HepG2 (cell line): ENCODE data around the gene DNAJB2. TPM values are rescaled to one million over a fixed set of nuclear protein-coding genes. Genes with fewer than 3 reads are reported as not detected.

Source experiments
- ATM ChIP-seq: fragments of 450-650 bp; IDR thresholded peaks from 2 replicates; pipeline ENCODE4 v1.7.1; 2017; ENCODE audit warnings: mild to moderate bottlenecking, borderline replicate concordance
- CHD2 ChIP-seq: IDR thresholded peaks from 2 replicates; pipeline ENCODE4 v1.6.1; 2011; ENCODE audit warnings: low read depth, low read length, improper control_type of control experiment
- DMTF1 ChIP-seq: sonication (generic); formaldehyde crosslinking; IDR thresholded peaks from 2 replicates; pipeline ENCODE4 v1.4.0; 2020; ENCODE audit warnings: mild to moderate bottlenecking, missing genetic modification reagents
- DPF2 ChIP-seq: sonication (generic); formaldehyde crosslinking; IDR thresholded peaks from 2 replicates; pipeline ENCODE4 v1.4.0; 2020; ENCODE audit warnings: mild to moderate bottlenecking, low read depth, missing genetic modification reagents, borderline replicate concordance
- E2F1 ChIP-seq: sonication (generic); formaldehyde crosslinking; IDR thresholded peaks from 2 replicates; pipeline ENCODE4 v1.5.0; 2020; ENCODE audit warnings: missing genetic modification reagents
- GMEB1 ChIP-seq: sonication (generic); formaldehyde crosslinking; IDR thresholded peaks from 2 replicates; pipeline ENCODE4 v1.5.1; 2020; ENCODE audit warnings: missing genetic modification reagents, mild to moderate bottlenecking, borderline replicate concordance
- HCFC1 ChIP-seq: fragments of 150-350 bp; IDR thresholded peaks from 2 replicates; pipeline ENCODE4 v1.6.1; 2014; ENCODE audit warnings: low read depth, low read length
- HOXA5 ChIP-seq: sonication (generic); formaldehyde crosslinking; IDR thresholded peaks from 2 replicates; pipeline ENCODE4 v1.4.0; 2020; ENCODE audit warnings: missing genetic modification reagents
- LCORL ChIP-seq, 2 experiments: fragments of 450-650 bp in 1 of 2; sonication (generic) in 1 of 2; formaldehyde crosslinking in 1 of 2; IDR thresholded peaks; 2 replicates each; pipeline versions ENCODE4 v1.5.0 to v1.6.1; 2017 to 2020; ENCODE audit warnings: antibody characterized with exemption in 1 of 2, missing genetic modification reagents in 1 of 2
- PRPF4 ChIP-seq: fragments of 200-400 bp; formaldehyde crosslinking; IDR thresholded peaks from 2 replicates; pipeline ENCODE4 v1.6.1; 2016; ENCODE audit warnings: low read length, low read depth; ENCODE audit not compliant: poor library complexity, severe bottlenecking
- SMAD1 ChIP-seq: sonication (generic); formaldehyde crosslinking; IDR thresholded peaks from 2 replicates; pipeline ENCODE4 v1.4.0; 2020; ENCODE audit warnings: missing genetic modification reagents, low read depth, mild to moderate bottlenecking, borderline replicate concordance
- SP140L ChIP-seq: sonication (generic); formaldehyde crosslinking; IDR thresholded peaks from 2 replicates; pipeline ENCODE4 v1.4.0; 2020; ENCODE audit warnings: missing genetic modification reagents, borderline replicate concordance
- TEAD2 ChIP-seq: sonication (generic); formaldehyde crosslinking; IDR thresholded peaks from 2 replicates; pipeline ENCODE4 v1.9.0; 2021; ENCODE audit warnings: missing genetic modification reagents
- TERF1 ChIP-seq: sonication (generic); formaldehyde crosslinking; IDR thresholded peaks from 2 replicates; pipeline ENCODE4 v1.8.0; 2022; ENCODE audit warnings: mild to moderate bottlenecking, missing genetic modification reagents, moderate library complexity
- ZFP91 ChIP-seq: sonication (generic); formaldehyde crosslinking; IDR thresholded peaks from 2 replicates; pipeline ENCODE4 v1.9.0; 2022; ENCODE audit warnings: missing genetic modification reagents, mild to moderate bottlenecking, borderline replicate concordance
- ZNF205 ChIP-seq: IDR thresholded peaks from 2 replicates; pipeline ENCODE4 v1.6.1; 2018; ENCODE audit warnings: missing biosample characterization, missing genetic modification reagents
- ZNF264 ChIP-seq: sonication (generic); formaldehyde crosslinking; IDR thresholded peaks from 2 replicates; pipeline ENCODE4 v1.4.0; 2020; ENCODE audit warnings: missing genetic modification reagents
- ZNF75D ChIP-seq: sonication (generic); formaldehyde crosslinking; IDR thresholded peaks from 2 replicates; pipeline ENCODE4 v1.8.1; 2023; ENCODE audit warnings: missing genetic modification reagents, mild to moderate bottlenecking, borderline replicate concordance
- ZSCAN22 ChIP-seq: sonication (generic); formaldehyde crosslinking; IDR thresholded peaks from 2 replicates; pipeline ENCODE4 v1.4.0; 2020; ENCODE audit warnings: mild to moderate bottlenecking, missing genetic modification reagents
- polyA plus RNA-seq, 8 experiments: library from polyadenylated mRNA; depleted of rRNA in 3 of 8; stranded (reverse) in 7 of 8; unstranded in 1 of 8; fragments of >200 nt; fragmentation: Illumina TruSeq in 4 of 8; extraction: Trizol in 4 of 8; gene quantifications; 2 replicates each; pipeline versions ENCODE4 v1.2.1 to v1.2.3, GENCODE V29; 2011 to 2016; ENCODE audit warnings: low read depth in 4 of 8, missing spikeins in 1 of 8, mixed read lengths in 1 of 8; ENCODE audit not compliant: insufficient read depth in 1 of 8
- total RNA-seq, 5 experiments: library from RNA; depleted of rRNA; stranded (reverse); fragments of >200 nt; fragmentation: Illumina TruSeq; extraction: Trizol; gene quantifications; 2 replicates each; pipeline ENCODE4 v1.2.3, GENCODE V29; 2016; ENCODE audit warnings: low read depth in 1 of 5

Gene DNAJB2
- total and polyA plus RNA-seq, 2 of the 13 experiments (the other 11 are each of a cell fraction or from before 2014, with no cell fraction given), result 21.3 to 31.1 TPM

- TF ChIP-seq E2F1 (CRISPR knock-in tag), result peak; percentile 75
- TF ChIP-seq LCORL (IDR thresholded peaks at IDR 0.05), result no peak
- 0 out of 2 replicates have a peak, but pooled peaks have one; percentile 23 for TF ChIP-seq LCORL (CRISPR knock-in tag; IDR thresholded peaks at IDR 0.05)
- peak; percentile 92 for TF ChIP-seq ZNF205 (CRISPR knock-in tag)
- TF ChIP-seq ZNF264 (CRISPR knock-in tag), result peak; percentile 86
- no peak for TF ChIP-seq ATM
- no peak for TF ChIP-seq GMEB1 (CRISPR knock-in tag)
- no peak for TF ChIP-seq SMAD1
- 0 out of 2 replicates have a peak, but pooled peaks have one; percentile 34 for TF ChIP-seq ZFP91 (CRISPR knock-in tag)
- no peak for TF ChIP-seq DPF2
- TF ChIP-seq ZNF75D (CRISPR knock-in tag), result peak; percentile 92; the same call in 1 of the 2 replicates
- TF ChIP-seq SP140L (CRISPR knock-in tag), result peak; percentile 99; the same call in 1 of the 2 replicates
- TF ChIP-seq DMTF1 (CRISPR knock-in tag), result no peak
- peak; percentile 81; the same call in 1 of the 2 replicates for TF ChIP-seq TEAD2
- TF ChIP-seq HCFC1, result no peak
- TF ChIP-seq TERF1, result peak; percentile 86; the same call in 1 of the 2 replicates
- no peak for TF ChIP-seq CHD2
- no peak for TF ChIP-seq PRPF4
- no peak for TF ChIP-seq ZSCAN22 (CRISPR knock-in tag)
- peak; percentile 99 for TF ChIP-seq HOXA5
Measured at GRCh38 chr2:219308142-219309101, 29.3 kb downstream of the DNAJB2 start (continued).
